ENCODE measurements around the gene SYT15.
"Not testable (repeated sequence)": the region's sequence is repeated elsewhere in the genome, so short reads cannot be mapped to it uniquely, and the experiment has no call there.

- TF ChIP-seq CTCF (IDR thresholded peaks at IDR 0.05); POLR2A (IDR thresholded peaks at IDR 0.05); POLR2AphosphoS5 (IDR thresholded peaks at IDR 0.05; ENCODE audit: insufficient read depth in 1 of 2, low read depth in 1 of 2): not testable (repeated sequence)
Observed at GRCh38 chr10:46594453-46595063, 15.6 kb downstream of the SYT15 start.

Measured in vagina (tissue), 2 donors.